Measurements from ENCODE around the gene DDX1. TPM values are rescaled to one million over a fixed set of nuclear protein-coding genes. Genes with fewer than 3 reads are reported as not detected.

DDX1 gene
- total and polyA plus RNA-seq, 9 of the 15 experiments (the other 6 are each of a cell fraction or from before 2014, with no cell fraction given): 116 to 277 (median 232) TPM

DNA sequence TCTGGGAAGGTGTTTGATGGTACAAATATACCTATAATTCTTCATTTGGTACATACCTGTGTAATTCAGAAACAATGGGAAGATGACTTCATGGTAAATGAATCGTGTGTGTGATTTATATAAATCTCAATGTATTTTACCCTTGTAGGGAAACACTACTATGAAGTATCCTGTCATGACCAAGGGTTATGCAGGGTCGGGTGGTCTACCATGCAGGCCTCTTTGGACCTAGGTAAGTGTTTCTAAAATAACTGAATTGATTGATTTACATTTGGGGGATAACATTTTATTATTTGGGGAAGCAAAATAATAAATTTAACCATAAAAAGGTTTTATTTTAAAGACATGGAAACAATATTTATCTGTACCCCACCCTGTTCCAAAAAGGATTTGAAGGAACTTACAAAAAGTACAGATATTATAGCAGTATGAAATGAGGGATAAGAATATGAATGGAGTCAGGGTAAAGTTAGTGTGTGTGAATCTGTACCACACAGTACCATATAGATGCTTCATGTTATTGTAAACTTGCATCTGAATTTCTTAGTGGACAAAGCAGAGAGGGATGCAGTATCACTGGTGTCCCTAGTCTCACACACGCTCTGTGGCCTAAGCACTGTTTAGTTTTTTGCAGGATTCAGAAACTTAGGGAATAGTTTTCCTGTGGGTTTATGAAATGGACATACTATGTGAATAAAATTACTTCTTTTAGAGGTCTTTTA is 11.5 kb downstream of the DDX1 start:
- no peaks in the 10 kb centered on the region for H3K27me3 ChIP-seq (ENCODE audit: control insufficient read depth in 2 of 2, insufficient read depth in 2 of 2, low read length in 2 of 2)
- no peak overlapping the region for H3K9ac ChIP-seq (ENCODE audit: insufficient read depth in 1 of 2, low read depth in 2 of 2, low read length in 2 of 2)
- H3K79me2 ChIP-seq (ENCODE audit: control insufficient read depth, insufficient read depth, low read length): no peaks in the 10 kb centered on the region
- peaks cover 98% of the 10 kb centered on the region for H3K36me3 ChIP-seq (ENCODE audit: control insufficient read depth, insufficient read depth, low read length)
- H3K27ac ChIP-seq (ENCODE audit: extremely low read depth, low read depth, low read length): no peak overlapping the region
- H3K9me1 ChIP-seq (ENCODE audit: control insufficient read depth, insufficient read depth, low read length): no peaks in the 10 kb centered on the region
- FAIRE-seq: no peak
- H3K4me3 ChIP-seq: no peak overlapping the region
- POLR2A ChIA-PET: no interaction called here
- no peaks in the 10 kb centered on the region for H4K20me1 ChIP-seq (replicated peaks; ENCODE audit: control insufficient read depth, insufficient read depth, low read length)
- no TSS peak for BruUV-seq (replicated peaks)
- ATAC-seq: no peak
- H2AFZ ChIP-seq (ENCODE audit: low read depth, low read length): no peak overlapping the region
- no peaks in the 10 kb centered on the region for H3K9me3 ChIP-seq (replicated peaks; ENCODE audit: control insufficient read depth, insufficient read depth, low read depth, low read length)
- intact Hi-C loops (cut with micrococcal nuclease): no loop called here
- in situ Hi-C loops (cut with MboI): no loop called here
- no peaks in the 10 kb centered on the region for H3K4me1 ChIP-seq (replicated peaks in 1 of 2; ENCODE audit: control insufficient read depth in 2 of 2, insufficient read depth in 2 of 2, low read length in 2 of 2)
- no peak overlapping the region for H3K4me2 ChIP-seq (ENCODE audit: insufficient read depth, low read length)
- 87% methylated on average over 3 of the region's 3 CpGs for WGBS (ENCODE audit: insufficient coverage, low coverage, missing lambda C conversion rate)
- no peak for DNase-seq (ENCODE audit: extremely low read depth in 1 of 4, low spot score in 3 of 4)
- CTCF ChIA-PET (ENCODE audit: low intra/inter-chr PET ratio): no interaction called here
- TF ChIP-seq ARID2 (IDR thresholded peaks at IDR 0.05): no peak
- TF ChIP-seq ZFX (CRISPR knock-in tag; IDR thresholded peaks at IDR 0.05): no peak
- no peak for TF ChIP-seq SMARCA4 (IDR thresholded peaks at IDR 0.05)
- no peak for TF ChIP-seq CBX5 (IDR thresholded peaks at IDR 0.05; ENCODE audit: borderline replicate concordance, low read depth)
- TF ChIP-seq, protein P1, sequence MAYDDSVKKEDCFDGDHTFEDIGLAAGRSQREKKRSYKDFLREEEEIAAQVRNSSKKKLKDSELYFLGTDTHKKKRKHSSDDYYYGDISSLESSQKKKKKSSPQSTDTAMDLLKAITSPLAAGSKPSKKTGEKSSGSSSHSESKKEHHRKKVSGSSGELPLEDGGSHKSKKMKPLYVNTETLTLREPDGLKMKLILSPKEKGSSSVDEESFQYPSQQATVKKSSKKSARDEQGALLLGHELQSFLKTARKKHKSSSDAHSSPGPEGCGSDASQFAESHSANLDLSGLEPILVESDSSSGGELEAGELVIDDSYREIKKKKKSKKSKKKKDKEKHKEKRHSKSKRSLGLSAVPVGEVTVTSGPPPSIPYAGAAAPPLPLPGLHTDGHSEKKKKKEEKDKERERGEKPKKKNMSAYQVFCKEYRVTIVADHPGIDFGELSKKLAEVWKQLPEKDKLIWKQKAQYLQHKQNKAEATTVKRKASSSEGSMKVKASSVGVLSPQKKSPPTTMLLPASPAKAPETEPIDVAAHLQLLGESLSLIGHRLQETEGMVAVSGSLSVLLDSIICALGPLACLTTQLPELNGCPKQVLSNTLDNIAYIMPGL (CRISPR knock-in tag; IDR thresholded peaks at IDR 0.05): no peak
- TF ChIP-seq ZNF197 (CRISPR knock-in tag; IDR thresholded peaks at IDR 0.05; ENCODE audit: low read depth): no peak
- no peak for TF ChIP-seq DIDO1 (tag; IDR thresholded peaks at IDR 0.05; ENCODE audit: low read depth)
- no peak for TF ChIP-seq GTF2F1 (IDR thresholded peaks at IDR 0.05; ENCODE audit: low read depth, low read length)
- no peak for TF ChIP-seq THRA (IDR thresholded peaks at IDR 0.05)
- no peak for TF ChIP-seq RBM15 (IDR thresholded peaks at IDR 0.05; ENCODE audit: insufficient read depth, low read length)
- TF ChIP-seq, protein P2, sequence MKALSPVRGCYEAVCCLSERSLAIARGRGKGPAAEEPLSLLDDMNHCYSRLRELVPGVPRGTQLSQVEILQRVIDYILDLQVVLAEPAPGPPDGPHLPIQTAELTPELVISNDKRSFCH (CRISPR knock-in tag; IDR thresholded peaks at IDR 0.05): no peak
- TF ChIP-seq, protein P2 (tag; IDR thresholded peaks at IDR 0.05): no peak
- no peak for TF ChIP-seq MCM7 (IDR thresholded peaks at IDR 0.05)
- no peak for TF ChIP-seq ZNF431 (CRISPR knock-in tag; IDR thresholded peaks at IDR 0.05)
- TF ChIP-seq, protein P3, sequence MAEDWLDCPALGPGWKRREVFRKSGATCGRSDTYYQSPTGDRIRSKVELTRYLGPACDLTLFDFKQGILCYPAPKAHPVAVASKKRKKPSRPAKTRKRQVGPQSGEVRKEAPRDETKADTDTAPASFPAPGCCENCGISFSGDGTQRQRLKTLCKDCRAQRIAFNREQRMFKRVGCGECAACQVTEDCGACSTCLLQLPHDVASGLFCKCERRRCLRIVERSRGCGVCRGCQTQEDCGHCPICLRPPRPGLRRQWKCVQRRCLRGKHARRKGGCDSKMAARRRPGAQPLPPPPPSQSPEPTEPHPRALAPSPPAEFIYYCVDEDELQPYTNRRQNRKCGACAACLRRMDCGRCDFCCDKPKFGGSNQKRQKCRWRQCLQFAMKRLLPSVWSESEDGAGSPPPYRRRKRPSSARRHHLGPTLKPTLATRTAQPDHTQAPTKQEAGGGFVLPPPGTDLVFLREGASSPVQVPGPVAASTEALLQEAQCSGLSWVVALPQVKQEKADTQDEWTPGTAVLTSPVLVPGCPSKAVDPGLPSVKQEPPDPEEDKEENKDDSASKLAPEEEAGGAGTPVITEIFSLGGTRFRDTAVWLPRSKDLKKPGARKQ (CRISPR knock-in tag; IDR thresholded peaks at IDR 0.05): no peak
- TF ChIP-seq, protein P4, sequence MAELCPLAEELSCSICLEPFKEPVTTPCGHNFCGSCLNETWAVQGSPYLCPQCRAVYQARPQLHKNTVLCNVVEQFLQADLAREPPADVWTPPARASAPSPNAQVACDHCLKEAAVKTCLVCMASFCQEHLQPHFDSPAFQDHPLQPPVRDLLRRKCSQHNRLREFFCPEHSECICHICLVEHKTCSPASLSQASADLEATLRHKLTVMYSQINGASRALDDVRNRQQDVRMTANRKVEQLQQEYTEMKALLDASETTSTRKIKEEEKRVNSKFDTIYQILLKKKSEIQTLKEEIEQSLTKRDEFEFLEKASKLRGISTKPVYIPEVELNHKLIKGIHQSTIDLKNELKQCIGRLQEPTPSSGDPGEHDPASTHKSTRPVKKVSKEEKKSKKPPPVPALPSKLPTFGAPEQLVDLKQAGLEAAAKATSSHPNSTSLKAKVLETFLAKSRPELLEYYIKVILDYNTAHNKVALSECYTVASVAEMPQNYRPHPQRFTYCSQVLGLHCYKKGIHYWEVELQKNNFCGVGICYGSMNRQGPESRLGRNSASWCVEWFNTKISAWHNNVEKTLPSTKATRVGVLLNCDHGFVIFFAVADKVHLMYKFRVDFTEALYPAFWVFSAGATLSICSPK (IDR thresholded peaks at IDR 0.05; ENCODE audit: borderline replicate concordance): no peak
- no peak for TF ChIP-seq ZNF175 (CRISPR knock-in tag; IDR thresholded peaks at IDR 0.05; ENCODE audit: low read depth)

Measured in K562 (cell line).